HFFc6 (cell line): ENCODE results near the gene CHD9. TPM values are rescaled to one million over a fixed set of nuclear protein-coding genes. Genes with fewer than 3 reads are reported as not detected.
A peak's percentile ranks its signal among the peaks of the same experiment; 100 is the strongest.

Experiments
- DNase-seq: peaks from one replicate; pipeline ENCODE4 v3.0.0-alpha.2; 2018
- H3K27ac Mint-ChIP-seq: 2 replicates; pipeline ENCODE4 v1.8.0; 2020; ENCODE audit warnings: mild to moderate bottlenecking, mixed read lengths
- H3K27me3 Mint-ChIP-seq: 2 replicates; pipeline ENCODE4 v1.8.0; 2021; ENCODE audit warnings: mild to moderate bottlenecking, moderate library complexity, mixed read lengths; ENCODE audit not compliant: insufficient read depth
- H3K36me3 Mint-ChIP-seq: 2 replicates; pipeline ENCODE4 v1.8.0; 2021; ENCODE audit warnings: low read depth, mixed read lengths
- H3K4me1 Mint-ChIP-seq: 2 replicates; pipeline ENCODE4 v1.8.0; 2020; ENCODE audit warnings: low read depth, mixed read lengths
- H3K4me3 Mint-ChIP-seq: 2 replicates; pipeline ENCODE4 v1.8.0; 2020; ENCODE audit warnings: mild to moderate bottlenecking, moderate library complexity, mixed read lengths
- H3K9me3 Mint-ChIP-seq: 2 replicates; pipeline ENCODE4 v1.8.0; 2020; ENCODE audit warnings: mild to moderate bottlenecking, mixed read lengths
- CTCF ChIP-seq: fragments of 200-600 bp; sonication (generic); IDR thresholded peaks from 2 replicates; pipeline ENCODE4 v1.5.0; 2021; ENCODE audit warnings: antibody characterized with exemption, mild to moderate bottlenecking
- total RNA-seq, 6 experiments: library from RNA; stranded (reverse); fragmentation: NEBNext Ultra II Directional; extraction: Animal tissue kit (Norgen Biotek cat#: 25700); gene quantifications; 2 replicates in 1 of 6; 3 replicates in 5 of 6; pipeline ENCODE4 v1.2.3, GENCODE V29; 2021

CHD9 gene
- total RNA-seq, 6 experiments from 2014 or later: 39.7 to 48.8 (median 45.7) TPM

GRCh38 chr16:53083119-53083518, 28.3 kb downstream of the CHD9 start:
- DNase-seq: peak; percentile 47
- no peaks in the 10 kb centered on the region for H3K9me3 Mint-ChIP-seq
- H3K27me3 Mint-ChIP-seq: peaks cover 6% of the 10 kb centered on the region
- TF ChIP-seq CTCF: no peak
- peaks cover 19% of the 10 kb centered on the region for H3K36me3 Mint-ChIP-seq
- 0 out of 2 replicates have a peak overlapping the region, but pooled peaks have one; percentile 1 for H3K4me3 Mint-ChIP-seq
- peaks cover 94% of the 10 kb centered on the region for H3K4me1 Mint-ChIP-seq
- H3K27ac Mint-ChIP-seq: peak overlapping the region; percentile 62

GRCh38 chr16:53084141-53084541, 29.4 kb downstream of the CHD9 start:
- TF ChIP-seq CTCF: no peak

GRCh38 chr16:53084746-53085334, 30.0 kb downstream of the CHD9 start:
- no peak for DNase-seq
- TF ChIP-seq CTCF: no peak
- peaks cover 6% of the 10 kb centered on the region for H3K27me3 Mint-ChIP-seq
- peaks cover 11% of the 10 kb centered on the region for H3K36me3 Mint-ChIP-seq
- H3K27ac Mint-ChIP-seq: peak overlapping the region; percentile 75
- no peaks in the 10 kb centered on the region for H3K9me3 Mint-ChIP-seq
- no peak overlapping the region for H3K4me3 Mint-ChIP-seq
- peaks cover 83% of the 10 kb centered on the region for H3K4me1 Mint-ChIP-seq

More at GRCh38 chr16:53084141-53084541, 29.4 kb downstream of the CHD9 start:
- no peak for DNase-seq
- Mint-ChIP-seq H3K4me3 (no peak overlapping the region), H3K27ac (peak overlapping the region; percentile 75), H3K4me1 (peaks cover 84% of the 10 kb centered on the region), H3K36me3 (peaks cover 11% of the 10 kb centered on the region), H3K27me3 (peaks cover 6% of the 10 kb centered on the region), H3K9me3 (no peaks in the 10 kb centered on the region)

GRCh38 chr16:53085369-53085843, 30.6 kb downstream of the CHD9 start:
- peak; percentile 25 for DNase-seq
- Mint-ChIP-seq H3K27ac (peak overlapping the region; percentile 75), H3K9me3 (no peaks in the 10 kb centered on the region), H3K4me3 (peak overlapping the region; percentile 8; the same call in 1 of the 2 replicates), H3K4me1 (peaks cover 83% of the 10 kb centered on the region), H3K27me3 (peaks cover 6% of the 10 kb centered on the region), H3K36me3 (peaks cover 11% of the 10 kb centered on the region)
- no peak for TF ChIP-seq CTCF

GRCh38 chr16:53085931-53086421, 31.2 kb downstream of the CHD9 start:
- peaks cover 6% of the 10 kb centered on the region for H3K27me3 Mint-ChIP-seq

More at GRCh38 chr16:53085931-53086421, 31.2 kb downstream of the CHD9 start:
- Mint-ChIP-seq H3K36me3 (peaks cover 11% of the 10 kb centered on the region), H3K4me3 (no peak overlapping the region; the same call in 1 of the 2 replicates), H3K27ac (peak overlapping the region; percentile 75), H3K9me3 (no peaks in the 10 kb centered on the region), H3K4me1 (peaks cover 83% of the 10 kb centered on the region)
- TF ChIP-seq CTCF: no peak
- DNase-seq: peak; percentile 17
